ENCODE results near the gene PHETA1.

- TF ChIP-seq EZH2 (IDR thresholded peaks at IDR 0.05; ENCODE audit: borderline replicate concordance, low read depth, low read length, severe bottlenecking) (no peak), CTCF (IDR thresholded peaks at IDR 0.05; ENCODE audit: extremely low read depth in 1 of 2, insufficient read depth in 1 of 2, low read depth in 1 of 2, low read length in 2 of 2) (no peak), POLR2A (IDR thresholded peaks at IDR 0.05; ENCODE audit: low read depth, low read length) (no peak), GATA2 (IDR thresholded peaks at IDR 0.05; ENCODE audit: insufficient read depth, insufficient read length, low read depth, low read length) (no peak), MYC (IDR thresholded peaks at IDR 0.05; ENCODE audit: low read depth, low read length) (no peak), POLR2AphosphoS5 (IDR thresholded peaks at IDR 0.05; ENCODE audit: insufficient read depth, low read depth, low read length) (no peak), MAX (IDR thresholded peaks at IDR 0.05; ENCODE audit: insufficient read depth, insufficient read length) (no peak), JUN (IDR thresholded peaks at IDR 0.05; ENCODE audit: borderline replicate concordance, insufficient read depth, insufficient read length, low read depth) (no peak)
Measured at GRCh38 chr12:111359231-111359913, 9.5 kb downstream of the PHETA1 start.

Measured in endothelial cell of umbilical vein (primary cell).